Lower leg skin (tissue), 4 donors: Measurements from ENCODE around the gene CHID1. TPM values are rescaled to one million over a fixed set of nuclear protein-coding genes. Genes with fewer than 3 reads are reported as not detected.

Experiments
- DNase-seq, 2 donors: peaks; one replicate each; pipeline ENCODE4 v3.0.0-alpha.2; 2019; ENCODE audit warnings: low spot score in 2 of 2
- H3K4me3 ChIP-seq: fragments of 200-600 bp; sonication (generic); 2 replicates; pipeline ENCODE4 v1.5.1; 2017; ENCODE audit warnings: mild to moderate bottlenecking, low read depth; ENCODE audit not compliant: poor library complexity, severe bottlenecking
- POLR2A ChIP-seq, 2 donors: fragments of 450-650 bp; IDR thresholded peaks; one replicate each; pipeline ENCODE4 v1.6.1; 2016 to 2017; ENCODE audit warnings: antibody characterized with exemption in 2 of 2, mild to moderate bottlenecking in 1 of 2, moderate library complexity in 1 of 2
- WGBS, 2 donors: methylation state at CpG; one replicate each; pipeline ENCODE4 v1.1.5; 2018; 5-methylcytosine and 5-hydroxymethylcytosine counted together
- intact Hi-C: fragments of 100-400 bp; cut with DNase I; formaldehyde crosslinking; loops from one replicate; pipeline ENCODE4 v1.15.0; 2023; ENCODE audit warnings: low total_unique reads
- total RNA-seq, 4 donors: library from RNA; depleted of rRNA; stranded (reverse); fragments of >200 nt; gene quantifications; one replicate each; pipeline ENCODE4 v1.1.0, GENCODE V29; 2016
- TF ChIP-seq, protein P1 (sequence below), 3 donors: fragments of 450-650 bp; IDR thresholded peaks; one replicate each; pipeline ENCODE4 v1.5.1; 2016; ENCODE audit warnings: antibody characterized with exemption in 3 of 3, mild to moderate bottlenecking in 3 of 3, moderate library complexity in 2 of 3

The CHID1 gene
- total RNA-seq, 4 donors from 2014 or later = 35.5 to 59.4 (median 50.7) TPM

DNA sequence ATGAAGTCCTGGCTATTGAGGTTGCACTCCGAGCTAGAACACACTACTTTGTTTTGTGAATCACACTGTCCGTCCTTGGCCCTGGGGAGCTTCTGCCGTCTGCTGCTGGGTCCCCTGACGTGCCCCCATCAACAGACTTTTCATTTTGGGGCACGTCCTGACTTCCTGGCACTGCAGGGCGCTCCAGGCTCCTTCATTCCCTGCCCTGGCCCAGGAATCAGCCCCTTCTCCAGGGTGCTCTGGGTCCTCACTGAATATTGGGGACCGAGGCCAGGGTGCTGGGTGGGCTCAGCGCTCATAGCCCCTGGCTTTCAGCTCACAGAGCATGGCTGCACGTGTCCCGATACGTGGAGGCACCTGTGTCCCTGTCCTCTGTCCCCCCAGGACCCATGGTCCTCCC is 45.7 kb downstream of the CHID1 start:
- intact Hi-C loops = no loop called here
- WGBS, 2 donors = 88 to 89% methylated on average over 10 to 11 of the region's 11 CpGs
- H3K4me3 ChIP-seq = no peak overlapping the region
- no peak for TF ChIP-seq POLR2A (IDR thresholded peaks at IDR 0.05)
- TF ChIP-seq, protein P1, sequence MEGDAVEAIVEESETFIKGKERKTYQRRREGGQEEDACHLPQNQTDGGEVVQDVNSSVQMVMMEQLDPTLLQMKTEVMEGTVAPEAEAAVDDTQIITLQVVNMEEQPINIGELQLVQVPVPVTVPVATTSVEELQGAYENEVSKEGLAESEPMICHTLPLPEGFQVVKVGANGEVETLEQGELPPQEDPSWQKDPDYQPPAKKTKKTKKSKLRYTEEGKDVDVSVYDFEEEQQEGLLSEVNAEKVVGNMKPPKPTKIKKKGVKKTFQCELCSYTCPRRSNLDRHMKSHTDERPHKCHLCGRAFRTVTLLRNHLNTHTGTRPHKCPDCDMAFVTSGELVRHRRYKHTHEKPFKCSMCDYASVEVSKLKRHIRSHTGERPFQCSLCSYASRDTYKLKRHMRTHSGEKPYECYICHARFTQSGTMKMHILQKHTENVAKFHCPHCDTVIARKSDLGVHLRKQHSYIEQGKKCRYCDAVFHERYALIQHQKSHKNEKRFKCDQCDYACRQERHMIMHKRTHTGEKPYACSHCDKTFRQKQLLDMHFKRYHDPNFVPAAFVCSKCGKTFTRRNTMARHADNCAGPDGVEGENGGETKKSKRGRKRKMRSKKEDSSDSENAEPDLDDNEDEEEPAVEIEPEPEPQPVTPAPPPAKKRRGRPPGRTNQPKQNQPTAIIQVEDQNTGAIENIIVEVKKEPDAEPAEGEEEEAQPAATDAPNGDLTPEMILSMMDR (IDR thresholded peaks at IDR 0.05) = no peak
- no peak for DNase-seq

DNA sequence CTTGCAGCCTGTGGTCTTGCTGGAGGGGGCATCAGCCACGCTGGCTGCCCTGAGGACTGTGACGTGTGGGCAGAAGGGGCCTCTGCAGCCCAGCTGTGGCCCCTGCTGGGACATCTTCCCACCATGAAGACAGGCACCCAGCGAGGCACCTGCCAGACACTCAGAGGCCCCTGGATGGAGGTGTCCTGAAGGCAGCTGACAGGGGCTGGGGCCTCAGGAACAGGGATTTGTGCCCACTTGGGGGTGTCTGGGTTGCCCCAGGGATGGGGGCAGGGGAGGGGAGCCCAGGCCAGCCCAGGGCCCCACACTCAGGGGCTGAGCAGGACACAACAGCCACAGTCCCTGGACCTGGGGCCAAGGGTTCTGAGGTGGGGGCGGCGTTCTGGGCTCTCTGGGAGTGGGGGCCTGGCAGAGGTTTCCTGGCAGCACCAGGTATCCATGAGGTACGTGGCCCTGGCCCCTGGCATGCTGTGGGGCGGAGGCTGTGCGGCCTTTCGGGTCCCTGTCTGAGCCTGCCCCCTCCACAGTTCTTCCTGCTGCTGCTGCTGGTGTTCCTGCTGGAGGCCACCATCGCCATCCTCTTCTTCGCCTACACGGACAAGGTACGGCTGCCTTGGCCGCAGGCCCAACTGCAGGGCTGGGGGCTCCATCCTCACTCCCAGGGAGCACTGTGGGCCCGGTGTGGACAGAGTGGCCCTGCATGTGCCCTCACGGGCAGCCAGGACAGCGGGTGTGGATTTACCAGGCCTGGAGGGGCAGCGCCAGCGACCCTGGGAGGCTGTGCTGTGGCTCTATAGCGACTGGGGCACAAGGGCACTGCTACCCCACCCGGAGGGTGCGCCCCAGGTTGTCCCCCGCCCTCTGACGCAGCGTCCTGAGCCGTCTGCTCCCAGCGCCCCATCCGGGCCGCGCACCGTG is 46.4 kb downstream of the CHID1 start:
- no peak overlapping the region for H3K4me3 ChIP-seq
- TF ChIP-seq, protein P1 (IDR thresholded peaks at IDR 0.05) = no peak
- TF ChIP-seq POLR2A (IDR thresholded peaks at IDR 0.05) = no peak
- intact Hi-C loops = no loop called here
- DNase-seq = no peak
- WGBS, 2 donors = 92% methylated on average over 22 to 31 of the region's 31 CpGs

DNA sequence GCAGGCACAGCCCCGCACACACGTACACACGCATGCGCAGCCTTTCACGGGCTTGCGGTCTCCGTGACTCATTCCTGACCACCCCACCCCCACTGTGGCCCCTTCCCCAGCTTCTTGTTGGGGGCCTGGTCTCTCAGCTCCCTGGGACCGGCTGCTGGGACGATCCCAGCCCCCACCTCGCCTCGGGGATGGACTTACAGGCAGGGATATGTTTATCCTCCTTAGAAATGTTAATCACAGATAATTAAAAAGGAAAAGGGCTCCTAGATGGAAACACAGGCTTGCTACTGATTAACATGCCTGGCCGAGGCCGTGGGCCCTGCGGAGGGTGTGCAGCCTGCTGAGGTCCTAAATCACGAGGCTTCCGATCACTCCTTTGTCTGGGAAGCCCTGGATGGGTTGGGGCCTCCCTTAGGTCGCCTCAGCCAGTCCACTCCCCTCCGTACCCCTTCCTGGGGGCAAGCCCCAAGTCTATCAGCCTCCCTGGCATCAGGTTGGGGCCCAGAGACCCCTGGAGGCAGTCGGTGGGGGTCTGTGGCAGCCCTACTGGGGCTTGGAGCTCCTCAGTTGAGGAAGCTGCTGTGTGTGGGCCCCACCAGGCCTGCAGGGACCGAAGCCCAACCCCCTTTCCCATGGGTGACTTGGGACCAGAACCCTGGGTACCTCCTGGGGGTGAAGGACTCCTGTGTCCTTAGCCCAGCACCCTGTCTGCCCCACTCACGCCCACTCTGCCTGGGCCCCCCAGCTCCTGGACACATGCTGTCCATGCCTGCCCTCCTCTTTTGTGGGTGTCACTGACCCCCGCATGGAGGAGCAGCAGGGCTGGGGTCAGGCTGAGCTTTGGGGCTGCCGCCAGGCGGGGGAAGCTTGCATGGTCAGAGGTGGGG is 47.3 kb downstream of the CHID1 start:
- no peak for TF ChIP-seq POLR2A (IDR thresholded peaks at IDR 0.05)
- TF ChIP-seq, protein P1 (IDR thresholded peaks at IDR 0.05) = no peak
- 91% methylated on average over 21 to 24 of the region's 24 CpGs for whole genome bisulfite sequencing, 2 donors
- intact Hi-C loops = no loop called here
- no peak for DNase-seq
- no peak overlapping the region for H3K4me3 ChIP-seq

DNA sequence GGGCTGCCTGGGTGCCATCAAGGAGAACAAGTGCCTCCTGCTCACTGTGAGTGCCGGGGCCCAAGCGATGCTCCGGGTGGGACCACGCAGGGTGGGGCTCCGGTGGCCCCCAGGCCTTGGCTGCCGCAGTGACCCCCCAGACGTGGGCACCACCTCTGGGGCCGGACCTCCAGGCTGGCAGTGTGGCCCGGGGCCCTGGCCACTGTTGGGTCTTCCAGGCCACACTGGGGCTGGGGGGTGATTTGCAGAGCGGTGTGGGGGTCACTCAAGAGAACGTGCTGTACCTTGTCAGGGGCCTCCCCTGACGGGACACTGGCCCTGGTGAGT is 48.0 kb downstream of the CHID1 start:
- DNase-seq = no peak
- TF ChIP-seq, protein P1 (IDR thresholded peaks at IDR 0.05) = no peak
- no peak for TF ChIP-seq POLR2A (IDR thresholded peaks at IDR 0.05)
- WGBS, 2 donors = 77% methylated on average over 6 of the region's 12 CpGs; no CpG with 5 or more reads in 1 of the 2 donors
- intact Hi-C loops = no loop called here
- no peak overlapping the region for H3K4me3 ChIP-seq

DNA sequence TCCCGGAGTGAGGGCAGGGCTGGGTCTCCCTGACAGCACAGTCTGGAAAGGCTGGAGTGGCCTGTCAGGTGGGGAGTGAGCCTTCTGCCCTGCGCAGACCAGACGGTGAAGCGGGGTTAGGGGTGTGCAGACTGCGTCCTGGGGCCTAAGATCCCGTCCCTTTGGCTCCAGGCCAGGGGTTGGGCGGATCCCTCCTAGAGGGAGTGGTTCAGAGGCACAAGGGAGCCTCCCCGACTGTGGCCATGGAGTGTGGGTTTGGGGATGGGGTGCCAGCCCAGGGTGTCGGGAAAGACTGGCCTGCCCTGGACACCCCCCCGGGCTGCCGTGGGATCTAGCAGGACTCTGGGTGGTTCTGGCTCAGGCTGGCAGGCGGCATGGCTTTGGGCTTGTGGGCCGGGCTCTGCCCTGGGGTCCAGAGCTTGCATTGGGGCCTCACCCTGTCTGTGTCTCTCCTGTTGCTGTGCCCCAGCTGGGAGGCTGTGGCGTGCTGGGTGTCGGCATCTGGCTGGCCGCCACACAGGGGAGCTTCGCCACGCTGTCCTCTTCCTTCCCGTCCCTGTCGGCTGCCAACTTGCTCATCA is 48.4 kb downstream of the CHID1 start:
- intact Hi-C loops = no loop called here
- no peak for DNase-seq
- WGBS, 2 donors = 40 to 64% methylated on average over 8 to 20 of the region's 20 CpGs
- TF ChIP-seq, protein P1 (IDR thresholded peaks at IDR 0.05) = no peak
- TF ChIP-seq POLR2A (IDR thresholded peaks at IDR 0.05) = no peak
- H3K4me3 ChIP-seq = no peak overlapping the region
